ENCODE data around the gene ADGRF4.

The ADGRF4 gene

GRCh38 chr6:47700596-47700995, 2.2 kb downstream of the ADGRF4 start:
- H3K4me3 ChIP-seq (ENCODE audit: low read length), result no peak overlapping the region
- TF ChIP-seq, protein P1, sequence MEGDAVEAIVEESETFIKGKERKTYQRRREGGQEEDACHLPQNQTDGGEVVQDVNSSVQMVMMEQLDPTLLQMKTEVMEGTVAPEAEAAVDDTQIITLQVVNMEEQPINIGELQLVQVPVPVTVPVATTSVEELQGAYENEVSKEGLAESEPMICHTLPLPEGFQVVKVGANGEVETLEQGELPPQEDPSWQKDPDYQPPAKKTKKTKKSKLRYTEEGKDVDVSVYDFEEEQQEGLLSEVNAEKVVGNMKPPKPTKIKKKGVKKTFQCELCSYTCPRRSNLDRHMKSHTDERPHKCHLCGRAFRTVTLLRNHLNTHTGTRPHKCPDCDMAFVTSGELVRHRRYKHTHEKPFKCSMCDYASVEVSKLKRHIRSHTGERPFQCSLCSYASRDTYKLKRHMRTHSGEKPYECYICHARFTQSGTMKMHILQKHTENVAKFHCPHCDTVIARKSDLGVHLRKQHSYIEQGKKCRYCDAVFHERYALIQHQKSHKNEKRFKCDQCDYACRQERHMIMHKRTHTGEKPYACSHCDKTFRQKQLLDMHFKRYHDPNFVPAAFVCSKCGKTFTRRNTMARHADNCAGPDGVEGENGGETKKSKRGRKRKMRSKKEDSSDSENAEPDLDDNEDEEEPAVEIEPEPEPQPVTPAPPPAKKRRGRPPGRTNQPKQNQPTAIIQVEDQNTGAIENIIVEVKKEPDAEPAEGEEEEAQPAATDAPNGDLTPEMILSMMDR (conservative IDR thresholded peaks at IDR 0.05; ENCODE audit: low read length), result no peak
- DNase-seq (ENCODE audit: low read depth), result no peak

DNA sequence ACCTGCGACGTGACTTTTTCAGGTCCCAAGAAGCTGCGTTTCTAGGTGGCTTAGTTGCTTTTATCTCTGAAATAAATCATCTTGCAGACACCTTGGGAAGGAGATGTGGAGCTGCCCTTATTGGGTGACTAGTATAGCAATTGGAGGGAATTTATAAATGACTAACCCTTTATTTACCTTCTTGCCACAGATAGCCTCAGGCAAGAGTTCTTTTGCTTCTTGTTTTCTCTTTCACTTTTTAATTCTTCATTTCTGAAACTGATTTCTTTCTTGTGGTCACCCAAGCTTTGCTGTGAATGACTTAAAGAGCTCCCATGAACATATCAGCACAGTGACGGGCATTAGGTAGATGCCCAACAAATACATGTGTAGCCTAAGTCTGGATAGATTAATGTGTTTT, 3.0 kb downstream of the ADGRF4 start:
- TF ChIP-seq, protein P1 (conservative IDR thresholded peaks at IDR 0.05; ENCODE audit: low read length), result no peak

DNA sequence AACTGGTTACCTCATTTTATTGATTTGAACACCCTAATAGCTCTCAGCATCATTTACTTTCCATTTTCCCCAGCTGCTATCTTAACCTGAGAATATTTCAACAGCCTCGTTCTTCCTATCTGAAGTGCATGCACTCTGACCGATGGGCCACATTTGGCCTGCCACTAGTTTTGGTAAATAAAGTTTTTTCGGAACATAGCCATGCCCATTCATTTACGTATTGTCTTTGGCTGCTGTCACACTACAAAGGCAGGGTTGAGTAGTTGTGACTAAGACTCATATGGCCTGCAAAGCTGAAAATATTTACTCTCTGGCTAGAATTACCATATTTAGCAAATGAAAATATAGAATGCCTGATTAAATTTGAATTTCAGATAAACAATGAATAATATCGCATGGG, 10.8 kb downstream of the ADGRF4 start:
- no peak for DNase-seq (ENCODE audit: low read depth)
- TF ChIP-seq, protein P1 (conservative IDR thresholded peaks at IDR 0.05; ENCODE audit: low read length), result no peak
- H3K4me3 ChIP-seq (ENCODE audit: low read length), result no peak overlapping the region

More for the DNA sequence above, 3.0 kb downstream of the ADGRF4 start:
- no peak for DNase-seq (ENCODE audit: low read depth)
- H3K4me3 ChIP-seq (ENCODE audit: low read length), result no peak overlapping the region

GRCh38 chr6:47710295-47710694, 11.9 kb downstream of the ADGRF4 start:
- DNase-seq (ENCODE audit: low read depth), result no peak
- TF ChIP-seq, protein P1 (conservative IDR thresholded peaks at IDR 0.05; ENCODE audit: low read length), result no peak
- H3K4me3 ChIP-seq (ENCODE audit: low read length), result no peak overlapping the region

- TF ChIP-seq, protein P1 (conservative IDR thresholded peaks at IDR 0.05; ENCODE audit: low read length), result no peak
- no peak for DNase-seq (ENCODE audit: low read depth)
- no peak overlapping the region for H3K4me3 ChIP-seq (ENCODE audit: low read length)
Measured at GRCh38 chr6:47713200-47713599, 14.8 kb downstream of the ADGRF4 start.

GRCh38 chr6:47714802-47715201, 16.4 kb downstream of the ADGRF4 start:
- TF ChIP-seq, protein P1 (conservative IDR thresholded peaks at IDR 0.05; ENCODE audit: low read length), result no peak
- DNase-seq (ENCODE audit: low read depth), result no peak

DNA sequence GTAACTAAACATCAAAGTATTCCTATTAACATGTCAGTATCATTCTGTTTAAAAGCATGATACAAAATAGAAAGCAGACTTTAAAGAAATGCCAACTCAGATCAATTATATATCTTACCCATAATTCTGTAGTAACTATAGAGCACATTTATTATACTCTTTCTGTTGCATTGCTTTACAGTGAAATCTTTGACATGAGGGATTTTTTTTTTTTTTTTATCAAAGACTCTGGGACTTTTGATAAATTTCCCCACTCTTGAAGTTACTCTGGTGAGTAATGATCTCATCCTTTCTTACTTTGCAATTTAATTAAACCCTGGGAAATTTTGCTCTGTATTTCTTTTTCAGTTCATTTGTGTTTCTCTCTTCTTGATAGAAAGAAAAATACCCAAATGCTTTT, 17.4 kb downstream of the ADGRF4 start:
- no peak overlapping the region for H3K4me3 ChIP-seq (ENCODE audit: low read length)
- no peak for DNase-seq (ENCODE audit: low read depth)
- TF ChIP-seq, protein P1 (conservative IDR thresholded peaks at IDR 0.05; ENCODE audit: low read length), result no peak

More at GRCh38 chr6:47714802-47715201, 16.4 kb downstream of the ADGRF4 start:
- no peak overlapping the region for H3K4me3 ChIP-seq (ENCODE audit: low read length)

Data from AG10803 (cell line).